HEK293 (cell line): Measurements from ENCODE around the gene ZSCAN16.

ENCODE experiments used
- KLF7 ChIP-seq: fragments of 450-650 bp; formaldehyde crosslinking; IDR thresholded peaks from 2 replicates; pipeline ENCODE4 v1.5.1; 2016; ENCODE audit warnings: missing biosample characterization, missing genetic modification characterization, borderline replicate concordance
- KLF8 ChIP-seq: fragments of 450-650 bp; formaldehyde crosslinking; IDR thresholded peaks from 2 replicates; pipeline ENCODE4 v1.5.1; 2016; ENCODE audit warnings: missing biosample characterization, missing genetic modification characterization
- MZF1 ChIP-seq: fragments of 450-650 bp; formaldehyde crosslinking; IDR thresholded peaks from 2 replicates; pipeline ENCODE4 v1.5.1; 2017; ENCODE audit warnings: missing biosample characterization, missing genetic modification characterization, borderline replicate concordance
- PRDM1 ChIP-seq: fragments of 450-650 bp; formaldehyde crosslinking; IDR thresholded peaks from 2 replicates; pipeline ENCODE4; 2016; ENCODE audit warnings: missing biosample characterization, missing genetic modification characterization
- REPIN1 ChIP-seq: fragments of 450-650 bp; formaldehyde crosslinking; IDR thresholded peaks from 2 replicates; pipeline ENCODE4 v1.5.1; 2017; ENCODE audit warnings: missing biosample characterization, missing genetic modification characterization, low read depth
- TRIM28 ChIP-seq: IDR thresholded peaks from 2 replicates; pipeline ENCODE4 v1.6.1; 2011; ENCODE audit warnings: low read length, control low read depth, borderline replicate concordance
- ZFP37 ChIP-seq: fragments of 450-650 bp; formaldehyde crosslinking; IDR thresholded peaks from 2 replicates; pipeline ENCODE4 v1.5.1; 2016; ENCODE audit warnings: missing biosample characterization, missing genetic modification characterization
- ZNF341 ChIP-seq: fragments of 450-650 bp; formaldehyde crosslinking; IDR thresholded peaks from 2 replicates; pipeline ENCODE4; 2016; ENCODE audit warnings: low read depth, missing biosample characterization, missing genetic modification characterization
- ZNF433 ChIP-seq: fragments of 450-650 bp; formaldehyde crosslinking; IDR thresholded peaks from 2 replicates; pipeline ENCODE4 v1.5.1; 2016; ENCODE audit warnings: missing biosample characterization, missing genetic modification characterization, low read depth
- ZNF660 ChIP-seq: fragments of 450-650 bp; IDR thresholded peaks from 2 replicates; pipeline ENCODE4 v1.5.1; 2018; ENCODE audit warnings: missing biosample characterization, mild to moderate bottlenecking, missing genetic modification characterization
- ZNF776 ChIP-seq: fragments of 450-650 bp; formaldehyde crosslinking; IDR thresholded peaks from 2 replicates; pipeline ENCODE4 v1.5.0; 2017; ENCODE audit warnings: missing biosample characterization, missing genetic modification characterization, borderline replicate concordance
- ZNF791 ChIP-seq: fragments of 450-650 bp; formaldehyde crosslinking; IDR thresholded peaks from 2 replicates; pipeline ENCODE4 v1.5.1; 2016; ENCODE audit warnings: missing biosample characterization, missing genetic modification characterization
- ZNF843 ChIP-seq: fragments of 450-650 bp; formaldehyde crosslinking; IDR thresholded peaks from 2 replicates; pipeline ENCODE4 v1.5.1; 2016; ENCODE audit warnings: missing biosample characterization, missing genetic modification characterization
- ZSCAN30 ChIP-seq: fragments of 450-650 bp; IDR thresholded peaks from 2 replicates; pipeline ENCODE4 v1.5.1; 2018; ENCODE audit warnings: missing biosample characterization, mild to moderate bottlenecking, missing genetic modification characterization, moderate library complexity
- TF ChIP-seq, protein P1 (sequence below): fragments of 450-650 bp; formaldehyde crosslinking; IDR thresholded peaks from 2 replicates; pipeline ENCODE4 v1.5.1; 2016; ENCODE audit warnings: missing biosample characterization, missing genetic modification characterization
- TF ChIP-seq, protein P2 (sequence below): fragments of 450-650 bp; formaldehyde crosslinking; IDR thresholded peaks from 2 replicates; pipeline ENCODE4 v1.5.1; 2016; ENCODE audit warnings: missing biosample characterization, missing genetic modification characterization
- TF ChIP-seq, protein P3 (sequence below): fragments of 450-650 bp; formaldehyde crosslinking; IDR thresholded peaks from 2 replicates; pipeline ENCODE4 v1.5.1; 2016; ENCODE audit warnings: missing biosample characterization, missing genetic modification characterization
- TF ChIP-seq, protein P4 (sequence below): fragments of 450-650 bp; formaldehyde crosslinking; IDR thresholded peaks from 2 replicates; pipeline ENCODE4 v1.5.1; 2016; ENCODE audit warnings: missing biosample characterization, missing genetic modification characterization
- TF ChIP-seq, protein P5 (sequence below): fragments of 450-650 bp; formaldehyde crosslinking; conservative IDR thresholded peaks from 2 replicates; pipeline ENCODE4 v1.5.1; 2016; ENCODE audit warnings: low read depth, missing biosample characterization, missing genetic modification characterization
- TF ChIP-seq, protein P6 (sequence below): fragments of 450-650 bp; formaldehyde crosslinking; conservative IDR thresholded peaks from 2 replicates; pipeline ENCODE4 v1.5.1; 2016; ENCODE audit warnings: low read depth, missing biosample characterization, missing genetic modification characterization

Gene ZSCAN16

DNA sequence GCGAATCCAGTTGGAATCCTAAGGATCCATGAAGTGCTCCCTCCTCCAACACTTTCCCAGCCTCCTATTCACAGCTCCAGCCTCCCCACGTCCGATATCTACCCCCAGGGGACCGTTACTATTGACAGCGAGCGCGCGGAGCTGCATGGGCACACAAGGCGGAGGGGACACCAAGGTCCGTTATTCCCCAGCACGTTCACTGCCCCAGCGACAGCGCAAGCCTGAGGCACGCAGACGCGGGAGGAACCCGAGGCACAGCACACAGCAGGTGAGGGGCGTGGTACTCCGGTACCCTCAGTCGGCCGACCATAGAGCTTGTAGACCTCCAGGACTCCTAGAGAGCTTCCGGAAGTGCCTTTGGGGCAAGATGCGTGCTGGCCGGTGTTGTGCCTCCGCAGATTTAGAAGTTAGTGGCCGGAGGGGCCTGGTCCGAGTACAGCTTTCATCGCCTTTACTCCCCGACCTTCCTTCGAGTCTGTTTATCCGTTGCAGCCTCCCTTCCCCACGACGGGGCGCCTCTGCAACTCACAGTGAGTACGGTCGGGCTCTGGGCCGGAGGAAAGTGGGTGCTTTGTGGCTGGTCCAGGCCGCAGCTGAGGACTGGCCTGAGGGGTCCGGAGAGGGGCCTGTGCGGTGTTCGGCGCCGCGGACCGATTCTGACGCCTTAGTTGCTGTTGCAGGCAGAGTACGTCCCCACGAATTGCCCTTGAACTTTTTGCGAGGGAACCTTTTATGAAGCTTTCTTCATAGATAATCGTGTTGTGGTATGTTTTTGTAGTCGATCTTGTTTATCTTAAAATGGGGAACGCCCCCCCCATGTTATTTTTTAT is 17.3 kb downstream of the ZSCAN16 start, which contains the start of gene ZKSCAN8 (continued):
- TF ChIP-seq, protein P1, sequence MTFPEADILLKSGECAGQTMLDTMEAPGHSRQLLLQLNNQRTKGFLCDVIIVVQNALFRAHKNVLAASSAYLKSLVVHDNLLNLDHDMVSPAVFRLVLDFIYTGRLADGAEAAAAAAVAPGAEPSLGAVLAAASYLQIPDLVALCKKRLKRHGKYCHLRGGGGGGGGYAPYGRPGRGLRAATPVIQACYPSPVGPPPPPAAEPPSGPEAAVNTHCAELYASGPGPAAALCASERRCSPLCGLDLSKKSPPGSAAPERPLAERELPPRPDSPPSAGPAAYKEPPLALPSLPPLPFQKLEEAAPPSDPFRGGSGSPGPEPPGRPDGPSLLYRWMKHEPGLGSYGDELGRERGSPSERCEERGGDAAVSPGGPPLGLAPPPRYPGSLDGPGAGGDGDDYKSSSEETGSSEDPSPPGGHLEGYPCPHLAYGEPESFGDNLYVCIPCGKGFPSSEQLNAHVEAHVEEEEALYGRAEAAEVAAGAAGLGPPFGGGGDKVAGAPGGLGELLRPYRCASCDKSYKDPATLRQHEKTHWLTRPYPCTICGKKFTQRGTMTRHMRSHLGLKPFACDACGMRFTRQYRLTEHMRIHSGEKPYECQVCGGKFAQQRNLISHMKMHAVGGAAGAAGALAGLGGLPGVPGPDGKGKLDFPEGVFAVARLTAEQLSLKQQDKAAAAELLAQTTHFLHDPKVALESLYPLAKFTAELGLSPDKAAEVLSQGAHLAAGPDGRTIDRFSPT (tag by site-specific recombination) = peak; percentile 94
- TF ChIP-seq, protein P2, sequence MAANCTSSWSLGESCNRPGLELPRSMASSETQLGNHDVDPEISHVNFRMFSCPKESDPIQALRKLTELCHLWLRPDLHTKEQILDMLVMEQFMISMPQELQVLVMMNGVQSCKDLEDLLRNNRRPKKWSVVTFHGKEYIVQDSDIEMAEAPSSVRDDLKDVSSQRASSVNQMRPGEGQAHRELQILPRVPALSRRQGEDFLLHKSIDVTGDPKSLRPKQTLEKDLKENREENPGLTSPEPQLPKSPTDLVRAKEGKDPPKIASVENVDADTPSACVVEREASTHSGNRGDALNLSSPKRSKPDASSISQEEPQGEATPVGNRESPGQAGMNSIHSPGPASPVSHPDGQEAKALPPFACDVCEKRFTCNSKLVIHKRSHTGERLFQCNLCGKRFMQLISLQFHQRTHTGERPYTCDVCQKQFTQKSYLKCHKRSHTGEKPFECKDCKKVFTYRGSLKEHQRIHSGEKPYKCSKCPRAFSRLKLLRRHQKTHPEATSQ (tag by site-specific recombination) = 0 out of 2 replicates have a peak, but pooled peaks have one; percentile 34
- TF ChIP-seq PRDM1 (tag by site-specific recombination) (0 out of 2 replicates have a peak, but pooled peaks have one; percentile 15), TRIM28 (peak; percentile 91), KLF8 (tag by site-specific recombination) (peak; percentile 80; the same call in 1 of the 2 replicates), ZNF433 (tag by site-specific recombination) (no peak), REPIN1 (tag by site-specific recombination) (0 out of 2 replicates have a peak, but pooled peaks have one; percentile 11), ZNF660 (tag by site-specific recombination) (peak; percentile 92), MZF1 (tag by site-specific recombination) (peak; percentile 31; the same call in 1 of the 2 replicates), ZNF791 (no peak), ZFP37 (tag by site-specific recombination) (peak; percentile 97), ZNF843 (tag by site-specific recombination) (peak; percentile 39; the same call in 1 of the 2 replicates), ZNF776 (no peak), KLF7 (tag by site-specific recombination) (peak; percentile 32; the same call in 1 of the 2 replicates), ZSCAN30 (peak; percentile 68; the same call in 1 of the 2 replicates), ZNF341 (peak; percentile 90)
- TF ChIP-seq, protein P3, sequence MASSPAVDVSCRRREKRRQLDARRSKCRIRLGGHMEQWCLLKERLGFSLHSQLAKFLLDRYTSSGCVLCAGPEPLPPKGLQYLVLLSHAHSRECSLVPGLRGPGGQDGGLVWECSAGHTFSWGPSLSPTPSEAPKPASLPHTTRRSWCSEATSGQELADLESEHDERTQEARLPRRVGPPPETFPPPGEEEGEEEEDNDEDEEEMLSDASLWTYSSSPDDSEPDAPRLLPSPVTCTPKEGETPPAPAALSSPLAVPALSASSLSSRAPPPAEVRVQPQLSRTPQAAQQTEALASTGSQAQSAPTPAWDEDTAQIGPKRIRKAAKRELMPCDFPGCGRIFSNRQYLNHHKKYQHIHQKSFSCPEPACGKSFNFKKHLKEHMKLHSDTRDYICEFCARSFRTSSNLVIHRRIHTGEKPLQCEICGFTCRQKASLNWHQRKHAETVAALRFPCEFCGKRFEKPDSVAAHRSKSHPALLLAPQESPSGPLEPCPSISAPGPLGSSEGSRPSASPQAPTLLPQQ (tag by site-specific recombination) = peak; percentile 63; the same call in 1 of the 2 replicates
- TF ChIP-seq, protein P4, sequence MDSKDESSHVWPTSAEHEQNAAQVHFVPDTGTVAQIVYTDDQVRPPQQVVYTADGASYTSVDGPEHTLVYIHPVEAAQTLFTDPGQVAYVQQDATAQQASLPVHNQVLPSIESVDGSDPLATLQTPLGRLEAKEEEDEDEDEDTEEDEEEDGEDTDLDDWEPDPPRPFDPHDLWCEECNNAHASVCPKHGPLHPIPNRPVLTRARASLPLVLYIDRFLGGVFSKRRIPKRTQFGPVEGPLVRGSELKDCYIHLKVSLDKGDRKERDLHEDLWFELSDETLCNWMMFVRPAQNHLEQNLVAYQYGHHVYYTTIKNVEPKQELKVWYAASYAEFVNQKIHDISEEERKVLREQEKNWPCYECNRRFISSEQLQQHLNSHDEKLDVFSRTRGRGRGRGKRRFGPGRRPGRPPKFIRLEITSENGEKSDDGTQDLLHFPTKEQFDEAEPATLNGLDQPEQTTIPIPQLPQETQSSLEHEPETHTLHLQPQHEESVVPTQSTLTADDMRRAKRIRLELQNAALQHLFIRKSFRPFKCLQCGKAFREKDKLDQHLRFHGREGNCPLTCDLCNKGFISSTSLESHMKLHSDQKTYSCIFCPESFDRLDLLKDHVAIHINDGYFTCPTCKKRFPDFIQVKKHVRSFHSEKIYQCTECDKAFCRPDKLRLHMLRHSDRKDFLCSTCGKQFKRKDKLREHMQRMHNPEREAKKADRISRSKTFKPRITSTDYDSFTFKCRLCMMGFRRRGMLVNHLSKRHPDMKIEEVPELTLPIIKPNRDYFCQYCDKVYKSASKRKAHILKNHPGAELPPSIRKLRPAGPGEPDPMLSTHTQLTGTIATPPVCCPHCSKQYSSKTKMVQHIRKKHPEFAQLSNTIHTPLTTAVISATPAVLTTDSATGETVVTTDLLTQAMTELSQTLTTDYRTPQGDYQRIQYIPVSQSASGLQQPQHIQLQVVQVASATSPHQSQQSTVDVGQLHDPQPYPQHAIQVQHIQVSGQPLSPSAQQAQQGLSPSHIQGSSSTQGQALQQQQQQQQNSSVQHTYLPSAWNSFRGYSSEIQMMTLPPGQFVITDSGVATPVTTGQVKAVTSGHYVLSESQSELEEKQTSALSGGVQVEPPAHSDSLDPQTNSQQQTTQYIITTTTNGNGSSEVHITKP (tag by site-specific recombination) = peak; percentile 30
- TF ChIP-seq, protein P5, sequence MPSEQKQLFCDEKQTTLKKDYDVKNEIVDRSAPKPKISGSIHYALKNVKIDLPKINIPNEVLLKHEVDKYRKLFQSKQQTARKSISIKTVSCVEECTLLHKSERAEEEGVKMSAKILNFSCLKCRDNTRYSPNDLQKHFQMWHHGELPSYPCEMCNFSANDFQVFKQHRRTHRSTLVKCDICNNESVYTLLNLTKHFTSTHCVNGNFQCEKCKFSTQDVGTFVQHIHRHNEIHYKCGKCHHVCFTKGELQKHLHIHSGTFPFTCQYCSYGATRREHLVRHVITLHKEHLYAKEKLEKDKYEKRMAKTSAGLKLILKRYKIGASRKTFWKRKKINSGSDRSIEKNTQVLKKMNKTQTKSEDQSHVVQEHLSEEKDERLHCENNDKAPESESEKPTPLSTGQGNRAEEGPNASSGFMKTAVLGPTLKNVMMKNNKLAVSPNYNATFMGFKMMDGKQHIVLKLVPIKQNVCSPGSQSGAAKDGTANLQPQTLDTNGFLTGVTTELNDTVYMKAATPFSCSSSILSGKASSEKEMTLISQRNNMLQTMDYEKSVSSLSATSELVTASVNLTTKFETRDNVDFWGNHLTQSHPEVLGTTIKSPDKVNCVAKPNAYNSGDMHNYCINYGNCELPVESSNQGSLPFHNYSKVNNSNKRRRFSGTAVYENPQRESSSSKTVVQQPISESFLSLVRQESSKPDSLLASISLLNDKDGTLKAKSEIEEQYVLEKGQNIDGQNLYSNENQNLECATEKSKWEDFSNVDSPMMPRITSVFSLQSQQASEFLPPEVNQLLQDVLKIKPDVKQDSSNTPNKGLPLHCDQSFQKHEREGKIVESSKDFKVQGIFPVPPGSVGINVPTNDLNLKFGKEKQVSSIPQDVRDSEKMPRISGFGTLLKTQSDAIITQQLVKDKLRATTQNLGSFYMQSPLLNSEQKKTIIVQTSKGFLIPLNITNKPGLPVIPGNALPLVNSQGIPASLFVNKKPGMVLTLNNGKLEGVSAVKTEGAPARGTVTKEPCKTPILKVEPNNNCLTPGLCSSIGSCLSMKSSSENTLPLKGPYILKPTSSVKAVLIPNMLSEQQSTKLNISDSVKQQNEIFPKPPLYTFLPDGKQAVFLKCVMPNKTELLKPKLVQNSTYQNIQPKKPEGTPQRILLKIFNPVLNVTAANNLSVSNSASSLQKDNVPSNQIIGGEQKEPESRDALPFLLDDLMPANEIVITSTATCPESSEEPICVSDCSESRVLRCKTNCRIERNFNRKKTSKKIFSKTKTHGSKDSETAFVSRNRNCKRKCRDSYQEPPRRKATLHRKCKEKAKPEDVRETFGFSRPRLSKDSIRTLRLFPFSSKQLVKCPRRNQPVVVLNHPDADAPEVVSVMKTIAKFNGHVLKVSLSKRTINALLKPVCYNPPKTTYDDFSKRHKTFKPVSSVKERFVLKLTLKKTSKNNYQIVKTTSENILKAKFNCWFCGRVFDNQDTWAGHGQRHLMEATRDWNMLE = peak; percentile 73
- TF ChIP-seq, protein P6, sequence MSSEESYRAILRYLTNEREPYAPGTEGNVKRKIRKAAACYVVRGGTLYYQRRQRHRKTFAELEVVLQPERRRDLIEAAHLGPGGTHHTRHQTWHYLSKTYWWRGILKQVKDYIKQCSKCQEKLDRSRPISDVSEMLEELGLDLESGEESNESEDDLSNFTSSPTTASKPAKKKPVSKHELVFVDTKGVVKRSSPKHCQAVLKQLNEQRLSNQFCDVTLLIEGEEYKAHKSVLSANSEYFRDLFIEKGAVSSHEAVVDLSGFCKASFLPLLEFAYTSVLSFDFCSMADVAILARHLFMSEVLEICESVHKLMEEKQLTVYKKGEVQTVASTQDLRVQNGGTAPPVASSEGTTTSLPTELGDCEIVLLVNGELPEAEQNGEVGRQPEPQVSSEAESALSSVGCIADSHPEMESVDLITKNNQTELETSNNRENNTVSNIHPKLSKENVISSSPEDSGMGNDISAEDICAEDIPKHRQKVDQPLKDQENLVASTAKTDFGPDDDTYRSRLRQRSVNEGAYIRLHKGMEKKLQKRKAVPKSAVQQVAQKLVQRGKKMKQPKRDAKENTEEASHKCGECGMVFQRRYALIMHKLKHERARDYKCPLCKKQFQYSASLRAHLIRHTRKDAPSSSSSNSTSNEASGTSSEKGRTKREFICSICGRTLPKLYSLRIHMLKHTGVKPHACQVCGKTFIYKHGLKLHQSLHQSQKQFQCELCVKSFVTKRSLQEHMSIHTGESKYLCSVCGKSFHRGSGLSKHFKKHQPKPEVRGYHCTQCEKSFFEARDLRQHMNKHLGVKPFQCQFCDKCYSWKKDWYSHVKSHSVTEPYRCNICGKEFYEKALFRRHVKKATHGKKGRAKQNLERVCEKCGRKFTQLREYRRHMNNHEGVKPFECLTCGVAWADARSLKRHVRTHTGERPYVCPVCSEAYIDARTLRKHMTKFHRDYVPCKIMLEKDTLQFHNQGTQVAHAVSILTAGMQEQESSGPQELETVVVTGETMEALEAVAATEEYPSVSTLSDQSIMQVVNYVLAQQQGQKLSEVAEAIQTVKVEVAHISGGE (tag by site-specific recombination) = peak; percentile 97
